Activated naive CD4-positive, alpha-beta T cell treated with anti-CD3 and anti-CD28 coated beads for 36 hours (primary cell): ENCODE measurements around the gene MBD3L3. TPM values are rescaled to one million over a fixed set of nuclear protein-coding genes. Genes with fewer than 3 reads are reported as not detected.
"Not testable (repeated sequence)": the region's sequence is repeated elsewhere in the genome, so short reads cannot be mapped to it uniquely, and the experiment has no call there.

Experiments
- CTCF ChIA-PET: fragments of 350-600 bp; sonication (Branson Sonifier 250); formaldehyde crosslinking; loops from one replicate; lab custom pipeline; 2021; ENCODE audit warnings: antibody characterized with exemption; lab: Charles Lee
- DNase-seq: peaks from one replicate; pipeline ENCODE4 v3.0.0-alpha.2; 2020
- H3K27ac Mint-ChIP-seq: one replicate; pipeline ENCODE4 v1.8.0; 2021; ENCODE audit warnings: mild to moderate bottlenecking, mixed read lengths
- H3K27me3 Mint-ChIP-seq: one replicate; pipeline ENCODE4 v1.8.0; 2021; ENCODE audit warnings: low read depth, mixed read lengths
- H3K36me3 Mint-ChIP-seq: one replicate; pipeline ENCODE4 v1.8.0; 2021; ENCODE audit warnings: low read depth, mixed read lengths
- H3K4me1 Mint-ChIP-seq: one replicate; pipeline ENCODE4 v1.8.0; 2021; ENCODE audit warnings: low read depth, mixed read lengths
- H3K4me3 Mint-ChIP-seq: one replicate; pipeline ENCODE4 v1.8.0; 2021; ENCODE audit warnings: mild to moderate bottlenecking, moderate library complexity, mixed read lengths
- H3K9me3 Mint-ChIP-seq: one replicate; pipeline ENCODE4 v1.8.0; 2021; ENCODE audit warnings: mixed read lengths
- intact Hi-C: fragments of 100-400 bp; cut with micrococcal nuclease; formaldehyde crosslinking; loops from one replicate; pipeline ENCODE4 v1.15.1; 2023
- total RNA-seq, 2 experiments: library from RNA; stranded (reverse); gene quantifications; one replicate each; pipeline ENCODE4 v1.2.3, GENCODE V29; 2021

The MBD3L3 gene
- total RNA-seq = not detected

DNA sequence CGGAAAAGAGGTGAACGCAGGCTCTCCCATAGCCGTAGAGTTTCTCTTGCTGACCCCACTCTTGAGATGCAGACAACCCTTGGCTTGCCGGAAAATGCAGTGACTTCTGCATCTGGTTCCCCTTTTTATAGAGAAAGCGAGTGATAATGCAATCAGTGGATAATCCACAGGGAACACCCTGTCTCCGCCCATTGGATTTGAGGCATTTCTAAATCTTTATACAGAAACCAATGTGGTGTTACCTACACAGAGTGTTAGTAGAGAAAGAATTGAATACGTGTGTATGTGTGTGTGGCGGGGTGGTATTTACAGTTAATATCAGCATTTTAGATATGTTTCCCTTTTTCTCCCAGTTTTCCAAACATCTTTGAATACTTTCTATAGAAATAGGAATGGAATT lies at the start of gene MBD3L3:
Gene MBD3L3, minus strand, starts transcription at position 101 of the 400 bp plus-strand sequence. Its CDS starts 71 bp downstream, at position 30.
- H3K4me3 Mint-ChIP-seq, H3K27ac Mint-ChIP-seq, H3K36me3 Mint-ChIP-seq, intact Hi-C loops, H3K27me3 Mint-ChIP-seq, CTCF ChIA-PET, H3K4me1 Mint-ChIP-seq, H3K9me3 Mint-ChIP-seq, DNase-seq: not testable (repeated sequence)

DNA sequence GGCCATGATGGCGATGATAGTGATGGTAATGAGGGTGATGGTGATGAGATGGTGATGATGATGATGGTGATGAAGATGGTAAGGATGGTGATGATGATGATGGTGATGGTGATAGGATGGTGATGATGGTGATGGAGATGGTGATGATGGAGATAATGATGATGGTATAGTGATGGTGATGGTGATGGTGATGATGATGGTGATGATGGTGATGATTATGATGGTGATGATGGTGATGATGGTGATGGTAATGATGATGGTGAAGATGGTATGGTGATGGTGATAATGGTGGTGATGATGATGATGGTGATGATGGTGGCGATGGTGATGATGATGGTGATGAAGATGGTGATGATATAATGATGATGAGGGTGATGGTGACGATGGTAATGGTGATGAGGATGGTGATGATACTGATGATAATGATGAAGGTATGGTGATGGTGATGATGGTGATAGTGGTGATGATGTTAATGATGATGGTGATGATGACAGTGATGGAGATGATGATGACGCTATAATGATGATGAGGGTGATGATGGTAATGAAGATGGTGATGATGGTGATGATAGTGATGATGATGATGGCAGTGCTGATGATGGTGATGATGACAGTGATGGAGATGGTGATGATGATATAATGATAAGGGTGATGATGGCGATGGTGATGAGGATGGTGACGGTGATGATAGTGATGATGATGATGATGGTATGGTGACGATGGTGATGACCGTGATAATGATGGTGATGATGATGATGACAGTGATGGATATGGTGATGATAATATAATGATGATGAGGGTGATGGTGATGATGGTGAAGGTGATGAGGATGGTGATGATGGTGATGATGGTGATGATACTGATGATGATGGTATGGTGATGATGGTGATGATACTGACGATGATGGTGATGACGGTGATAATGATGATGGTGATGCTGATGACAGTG lies 48.5 kb upstream of the MBD3L3 start:
- H3K9me3 Mint-ChIP-seq = no peaks in the 10 kb centered on the region
- H3K36me3 Mint-ChIP-seq = no peaks in the 10 kb centered on the region
- no peak overlapping the region for H3K27ac Mint-ChIP-seq
- H3K4me3 Mint-ChIP-seq = no peak overlapping the region
- no peak for DNase-seq
- H3K4me1 Mint-ChIP-seq = peaks cover 3% of the 10 kb centered on the region
- CTCF ChIA-PET = no interaction called here
- no peaks in the 10 kb centered on the region for H3K27me3 Mint-ChIP-seq
- intact Hi-C loops = no loop called here

DNA sequence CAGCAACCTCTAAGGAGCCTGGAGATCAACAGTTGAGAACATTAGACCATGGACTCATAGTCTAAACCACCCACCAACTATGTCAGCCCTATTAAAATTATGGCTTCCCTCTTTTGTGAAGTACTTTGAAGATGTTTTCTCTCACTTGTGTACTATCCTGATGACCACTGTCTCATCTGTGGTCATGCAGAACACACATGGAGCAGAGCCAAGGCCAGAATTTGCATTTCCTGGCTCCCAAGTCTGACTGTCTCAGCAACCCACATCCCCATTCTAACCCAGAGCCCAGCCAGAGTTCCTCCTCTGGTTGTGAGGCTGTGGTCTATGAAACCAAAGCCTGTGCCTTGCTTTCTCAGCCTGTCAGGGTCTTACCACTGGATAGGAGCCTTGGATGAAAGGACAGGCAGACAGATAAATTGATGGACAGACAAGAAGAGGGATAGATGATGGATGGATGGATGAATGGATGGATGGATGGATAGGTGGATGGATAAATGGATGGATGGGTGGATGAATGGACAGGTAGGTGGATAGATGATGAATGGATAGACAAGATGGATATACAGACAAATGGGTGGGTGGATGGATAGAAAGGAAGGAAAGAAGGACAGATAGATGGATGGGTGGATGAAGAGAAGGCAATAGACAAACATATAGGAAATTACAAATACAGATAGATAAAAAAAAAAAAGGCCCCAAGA lies 46.4 kb upstream of the MBD3L3 start:
- H3K4me3 Mint-ChIP-seq = no peak overlapping the region
- DNase-seq = no peak
- H3K4me1 Mint-ChIP-seq = peaks cover 9% of the 10 kb centered on the region
- no peaks in the 10 kb centered on the region for H3K9me3 Mint-ChIP-seq
- H3K27ac Mint-ChIP-seq = no peak overlapping the region
- H3K27me3 Mint-ChIP-seq = no peaks in the 10 kb centered on the region
- intact Hi-C loops = loop anchor here (5.0 kb wide), 1 partner anchor 42 kb away; no protein-coding TSS in a partner anchor
- H3K36me3 Mint-ChIP-seq = no peaks in the 10 kb centered on the region
- CTCF ChIA-PET = no interaction called here

DNA sequence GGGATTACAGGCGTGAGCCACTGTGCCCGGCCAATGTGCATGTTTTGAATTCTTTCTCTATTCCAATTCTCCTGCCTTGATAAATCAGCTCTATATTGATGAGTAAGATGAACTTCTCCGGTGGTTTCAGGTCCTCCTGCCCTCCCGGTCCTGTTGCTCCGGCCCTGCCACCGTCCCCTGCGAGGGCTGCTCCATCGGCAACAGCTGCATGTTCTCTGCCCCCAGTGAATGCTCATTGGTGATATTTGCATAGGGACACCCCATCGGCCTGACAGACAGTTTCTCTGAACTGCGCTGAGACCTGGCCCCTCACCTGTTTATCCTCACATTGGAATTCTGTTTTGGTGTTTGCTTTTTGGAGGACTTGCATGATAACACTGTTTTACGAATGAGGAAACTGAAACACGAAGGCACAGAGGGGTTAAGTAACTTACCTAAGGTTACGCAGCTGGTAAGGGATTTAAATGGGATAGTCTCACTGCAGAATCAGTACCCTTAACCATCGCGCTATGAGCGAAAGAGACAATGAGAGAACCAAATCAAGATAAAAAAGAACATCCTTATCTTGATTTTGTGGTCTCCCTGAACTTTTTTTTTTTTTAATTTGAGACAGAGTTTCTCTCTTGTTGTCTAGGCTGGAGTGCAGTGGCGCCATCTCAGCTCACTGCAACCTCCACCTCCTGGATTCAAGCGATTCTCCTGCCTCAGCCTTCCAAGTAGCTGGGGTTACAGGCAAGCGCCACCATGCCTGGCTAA lies 43.2 kb upstream of the MBD3L3 start:
- H3K27ac Mint-ChIP-seq = no peak overlapping the region
- intact Hi-C loops = loop anchor here (1.0 to 5.0 kb wide), 4 partner anchors 46 to 579 kb away; partner anchors contain the start of gene TRAPPC5

DNA sequence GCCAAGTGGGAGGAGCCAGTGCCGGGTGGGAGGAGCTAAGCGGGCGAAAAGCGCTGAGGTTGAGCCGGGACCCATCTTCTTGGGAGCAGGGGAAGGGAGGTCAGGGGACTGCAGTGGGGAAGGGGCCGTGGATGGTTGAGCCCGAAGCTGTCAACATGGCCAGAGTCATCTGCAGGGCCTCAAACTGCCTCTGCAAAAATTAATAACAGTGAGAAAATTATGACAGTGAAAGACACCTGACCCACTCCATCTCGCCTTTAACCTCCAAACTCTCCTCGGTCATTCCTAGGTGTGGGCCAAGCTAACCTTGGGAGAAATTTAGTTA lies 41.1 kb upstream of the MBD3L3 start:
- Mint-ChIP-seq H3K4me1 (peaks cover 16% of the 10 kb centered on the region), H3K9me3 (peaks cover 32% of the 10 kb centered on the region), H3K36me3 (peaks cover 12% of the 10 kb centered on the region), H3K27me3 (no peaks in the 10 kb centered on the region), H3K4me3 (peak overlapping the region; percentile 94), H3K27ac (peak overlapping the region; percentile 90)
- intact Hi-C loops = loop anchor here (1.0 kb wide), 1 partner anchor 30 kb away; the partner anchor contains the start of gene ZNF557
- CTCF ChIA-PET = interaction anchor here (0.6 to 1.8 kb wide), 5 partner anchors 240 to 469 kb away, joined by 3 to 11 read pairs (median 3); no protein-coding TSS in a partner anchor
- DNase-seq = peak; percentile 88

More for the DNA sequence above, 43.2 kb upstream of the MBD3L3 start:
- H3K4me1 Mint-ChIP-seq = peaks cover 16% of the 10 kb centered on the region
- CTCF ChIA-PET = interaction anchor here (0.5 to 2.1 kb wide), 17 partner anchors 9 to 751 kb away, joined by 3 to 7 read pairs (median 4); partner anchors contain the start of gene ARHGEF18
- no peaks in the 10 kb centered on the region for H3K27me3 Mint-ChIP-seq
- no peak overlapping the region for H3K4me3 Mint-ChIP-seq
- peaks cover 1% of the 10 kb centered on the region for H3K36me3 Mint-ChIP-seq
- peaks cover 14% of the 10 kb centered on the region for H3K9me3 Mint-ChIP-seq
- DNase-seq = no peak

DNA sequence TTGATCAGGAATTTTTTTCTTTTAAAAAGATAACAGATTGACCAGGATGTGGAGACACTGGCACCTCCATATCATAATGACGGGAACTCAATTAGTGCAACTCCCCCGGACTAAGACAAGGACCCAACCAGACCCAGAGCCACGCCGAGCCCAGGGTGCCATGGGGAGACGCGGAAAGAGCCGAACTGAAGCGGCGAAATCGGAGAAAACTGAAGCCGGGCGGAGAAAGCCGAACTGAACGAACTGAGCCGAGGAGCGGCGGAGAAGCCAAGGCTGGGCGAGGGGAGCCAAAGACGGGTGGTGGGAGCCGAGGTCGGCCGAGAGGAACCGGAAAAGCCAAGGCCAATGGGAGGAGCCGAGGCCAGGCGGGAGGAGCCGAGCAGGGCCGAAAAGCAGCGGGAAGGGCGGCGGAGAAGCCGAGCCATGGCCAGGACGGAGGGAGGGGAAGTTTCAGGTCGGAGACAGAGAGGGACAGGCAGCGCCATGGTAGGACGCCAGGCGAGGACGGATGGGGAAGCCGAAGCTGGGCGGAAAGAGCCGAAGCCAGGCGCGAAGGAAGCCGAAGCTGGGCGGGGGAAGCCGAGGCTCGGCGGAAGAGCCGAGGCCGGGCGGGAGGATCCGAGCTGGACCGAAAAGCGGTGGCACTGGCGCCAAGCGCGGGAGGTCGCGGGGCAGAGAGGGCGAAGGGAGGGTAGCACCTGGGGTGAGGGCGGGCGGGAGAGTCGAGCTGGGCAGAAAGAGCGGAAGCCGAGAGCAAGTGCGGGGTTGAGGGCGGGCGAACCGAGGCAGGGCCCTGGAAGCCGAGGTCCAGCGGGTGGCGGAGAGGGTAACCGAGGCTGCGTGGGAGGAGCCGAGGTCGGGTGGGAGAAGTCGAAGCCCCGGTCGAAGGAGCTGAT lies 40.5 kb upstream of the MBD3L3 start:
- intact Hi-C loops = loop anchor here (1.0 kb wide), 1 partner anchor 30 kb away; the partner anchor contains the start of gene ZNF557
- CTCF ChIA-PET = interaction anchor here (0.6 to 1.8 kb wide), 5 partner anchors 240 to 469 kb away, joined by 3 to 11 read pairs (median 3); no protein-coding TSS in a partner anchor
- Mint-ChIP-seq H3K36me3 (peaks cover 12% of the 10 kb centered on the region), H3K9me3 (peaks cover 33% of the 10 kb centered on the region), H3K27ac (peak overlapping the region; percentile 90), H3K4me1 (peaks cover 16% of the 10 kb centered on the region), H3K4me3 (peak overlapping the region; percentile 94), H3K27me3 (no peaks in the 10 kb centered on the region)
- peak; percentile 88 for DNase-seq

DNA sequence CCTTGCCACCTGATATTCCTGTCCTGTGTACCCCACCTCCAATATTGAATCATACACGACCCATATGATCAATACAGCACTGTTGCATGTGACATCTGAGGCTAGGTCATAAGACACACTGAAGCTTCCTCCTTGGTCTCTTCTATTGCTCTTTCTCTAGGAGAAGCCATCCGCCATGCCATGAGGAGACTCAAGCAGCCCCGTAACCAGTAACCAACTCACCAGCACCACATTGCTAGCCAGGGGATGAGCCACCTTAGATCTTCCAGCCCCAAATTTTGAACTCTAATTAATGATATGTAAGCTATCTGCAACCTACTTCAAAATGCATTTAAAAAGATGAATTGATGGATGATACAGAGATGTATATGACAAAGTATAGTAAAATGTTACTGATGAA lies 39.6 kb upstream of the MBD3L3 start:
- no peak for DNase-seq
- CTCF ChIA-PET = no interaction called here
- Mint-ChIP-seq H3K27ac (no peak overlapping the region), H3K9me3 (peaks cover 33% of the 10 kb centered on the region), H3K36me3 (peaks cover 12% of the 10 kb centered on the region), H3K4me1 (peaks cover 16% of the 10 kb centered on the region), H3K4me3 (peak overlapping the region; percentile 94), H3K27me3 (no peaks in the 10 kb centered on the region)
- intact Hi-C loops = no loop called here

DNA sequence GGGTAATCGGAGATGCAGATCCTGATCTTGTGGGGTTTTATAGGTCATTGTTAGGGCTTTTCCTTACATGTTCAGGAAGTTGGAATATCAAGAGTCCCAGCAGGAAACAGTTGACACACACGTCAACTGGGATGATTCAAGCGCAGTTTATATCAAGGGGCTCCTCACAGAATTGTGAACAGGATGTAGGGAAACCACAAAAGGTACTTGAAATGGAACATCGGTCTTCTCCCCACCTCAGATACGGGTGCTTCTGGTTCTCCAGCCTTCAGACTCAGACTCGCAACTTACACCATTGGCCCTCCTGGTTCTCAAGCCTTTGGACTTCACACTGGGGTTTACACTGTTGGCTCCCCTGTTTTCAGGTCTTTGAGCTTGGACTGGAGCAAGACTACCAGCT lies 30.5 kb upstream of the MBD3L3 start:
- Mint-ChIP-seq H3K27me3 (no peaks in the 10 kb centered on the region), H3K9me3 (peaks cover 50% of the 10 kb centered on the region), H3K4me3 (no peak overlapping the region), H3K4me1 (peaks cover 8% of the 10 kb centered on the region), H3K36me3 (peaks cover 44% of the 10 kb centered on the region), H3K27ac (no peak overlapping the region)
- DNase-seq = no peak
- CTCF ChIA-PET = no interaction called here
- intact Hi-C loops = no loop called here

DNA sequence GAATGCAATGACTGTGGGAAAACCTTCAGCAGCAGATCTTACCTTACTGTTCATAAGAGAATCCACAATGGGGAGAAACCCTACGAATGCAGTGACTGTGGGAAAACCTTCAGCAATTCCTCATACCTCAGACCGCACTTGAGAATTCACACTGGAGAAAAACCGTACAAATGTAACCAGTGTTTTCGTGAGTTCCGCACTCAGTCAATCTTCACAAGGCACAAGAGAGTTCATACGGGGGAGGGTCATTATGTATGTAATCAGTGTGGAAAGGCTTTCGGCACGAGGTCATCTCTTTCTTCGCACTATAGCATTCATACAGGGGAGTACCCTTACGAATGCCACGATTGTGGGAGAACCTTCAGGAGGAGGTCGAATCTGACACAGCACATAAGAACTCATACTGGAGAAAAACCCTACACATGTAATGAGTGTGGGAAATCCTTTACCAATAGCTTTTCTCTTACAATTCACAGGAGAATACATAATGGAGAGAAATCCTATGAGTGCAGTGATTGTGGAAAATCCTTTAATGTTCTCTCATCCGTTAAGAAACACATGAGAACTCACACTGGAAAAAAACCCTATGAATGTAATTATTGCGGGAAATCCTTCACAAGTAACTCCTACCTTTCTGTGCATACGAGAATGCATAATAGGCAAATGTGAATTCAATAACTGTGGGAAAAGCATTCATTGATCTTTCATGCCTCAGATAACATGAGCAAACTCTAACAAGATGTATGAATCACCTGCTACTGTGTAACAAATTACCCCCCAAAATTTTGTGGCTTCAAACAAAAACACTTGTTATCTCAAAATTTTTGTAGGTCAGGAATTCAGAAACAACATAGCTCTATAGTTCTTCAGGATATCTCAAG lies 24.8 kb upstream of the MBD3L3 start:
- H3K36me3 Mint-ChIP-seq = peaks cover 82% of the 10 kb centered on the region
- H3K4me3 Mint-ChIP-seq = no peak overlapping the region
- CTCF ChIA-PET = interaction anchor here (0.6 kb wide), 1 partner anchor 27 kb away, joined by 5 read pairs; no protein-coding TSS in a partner anchor
- intact Hi-C loops = no loop called here
- peak overlapping the region; percentile 59 for H3K27ac Mint-ChIP-seq
- peaks cover 77% of the 10 kb centered on the region for H3K9me3 Mint-ChIP-seq
- H3K27me3 Mint-ChIP-seq = no peaks in the 10 kb centered on the region
- peak; percentile 33 for DNase-seq
- H3K4me1 Mint-ChIP-seq = peaks cover 2% of the 10 kb centered on the region

DNA sequence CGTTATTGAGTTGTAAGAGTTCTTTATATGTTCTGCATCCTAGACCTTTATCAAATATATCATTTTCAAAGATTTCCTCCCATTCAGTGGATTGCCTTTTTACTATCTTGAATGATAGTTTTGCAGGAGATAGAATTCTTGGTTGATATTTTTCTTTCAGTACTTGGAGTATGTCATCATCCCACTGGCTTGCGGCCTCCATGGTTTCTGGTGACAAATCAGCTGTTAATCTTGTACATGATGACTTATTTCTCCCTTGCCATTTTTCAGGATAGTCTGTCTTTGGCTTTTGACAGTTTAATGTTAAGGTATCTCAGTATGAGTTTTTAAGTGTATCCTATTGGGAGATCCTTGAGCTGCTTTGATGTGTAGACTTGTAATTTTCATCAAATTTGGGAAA lies 19.5 kb upstream of the MBD3L3 start:
- Mint-ChIP-seq H3K27me3 (no peaks in the 10 kb centered on the region), H3K4me1 (peaks cover 2% of the 10 kb centered on the region), H3K4me3 (no peak overlapping the region), H3K9me3 (peaks cover 69% of the 10 kb centered on the region), H3K27ac (no peak overlapping the region), H3K36me3 (peaks cover 93% of the 10 kb centered on the region)
- DNase-seq = no peak
- intact Hi-C loops = no loop called here
- CTCF ChIA-PET = no interaction called here
